Cardiac muscle cell (in vitro differentiated cells and primary cell): Measurements from ENCODE around the gene KYNU. TPM values are rescaled to one million over a fixed set of nuclear protein-coding genes. Genes with fewer than 3 reads are reported as not detected.
A peak's percentile ranks its signal among the peaks of the same experiment; 100 is the strongest.

ENCODE experiments used
- DNase-seq, 2 donors: peaks; one replicate each; pipeline versions ENCODE4 v3.0.0 to v3.0.0-alpha.2; 2010 to 2017; ENCODE audit warnings: low read depth in 1 of 2, low spot score in 1 of 2
- H3K27ac ChIP-seq: fragments of 200-600 bp; sonication (generic); 2 replicates; pipeline ENCODE4 v1.5.1; 2016
- H3K27me3 ChIP-seq: fragments of 200-600 bp; sonication (generic); 2 replicates; pipeline ENCODE4 v1.6.0; 2016; ENCODE audit warnings: control low read depth
- H3K36me3 ChIP-seq: fragments of 200-600 bp; sonication (generic); 2 replicates; pipeline ENCODE4 v1.5.1; 2016; ENCODE audit warnings: control low read depth
- H3K4me1 ChIP-seq: fragments of 200-600 bp; sonication (generic); 2 replicates; pipeline ENCODE4 v1.8.1; 2017; ENCODE audit warnings: low read depth, mild to moderate bottlenecking, mixed run types
- H3K4me3 ChIP-seq: fragments of 200-600 bp; sonication (generic); 2 replicates; pipeline ENCODE4 v1.5.1; 2016; ENCODE audit warnings: mild to moderate bottlenecking
- H3K9me3 ChIP-seq: fragments of 200-600 bp; sonication (generic); 2 replicates; pipeline ENCODE4 v1.5.1; 2017; ENCODE audit warnings: low read depth, mild to moderate bottlenecking, control low read depth
- polyA plus RNA-seq: library from polyadenylated mRNA; unstranded; fragments of >200 nt; fragmentation: Nextera tagmentation; extraction: Ambion mirVana; gene quantifications from 2 replicates; pipeline ENCODE4 v1.2.1, GENCODE V29; 2016
- total RNA-seq: library from RNA; depleted of rRNA; stranded (reverse); fragments of >200 nt; gene quantifications from 2 replicates; pipeline ENCODE4 v1.2.3, GENCODE V29; 2016
- TF ChIP-seq, protein P1 (sequence below): IDR thresholded peaks from 2 replicates; pipeline ENCODE4 v1.5.1; 2012; ENCODE audit warnings: low read depth, mild to moderate bottlenecking, low read length

Gene KYNU
- total and polyA plus RNA-seq, 2 experiments from 2014 or later = 0.12 to 0.24 TPM

- TF ChIP-seq, protein P1, sequence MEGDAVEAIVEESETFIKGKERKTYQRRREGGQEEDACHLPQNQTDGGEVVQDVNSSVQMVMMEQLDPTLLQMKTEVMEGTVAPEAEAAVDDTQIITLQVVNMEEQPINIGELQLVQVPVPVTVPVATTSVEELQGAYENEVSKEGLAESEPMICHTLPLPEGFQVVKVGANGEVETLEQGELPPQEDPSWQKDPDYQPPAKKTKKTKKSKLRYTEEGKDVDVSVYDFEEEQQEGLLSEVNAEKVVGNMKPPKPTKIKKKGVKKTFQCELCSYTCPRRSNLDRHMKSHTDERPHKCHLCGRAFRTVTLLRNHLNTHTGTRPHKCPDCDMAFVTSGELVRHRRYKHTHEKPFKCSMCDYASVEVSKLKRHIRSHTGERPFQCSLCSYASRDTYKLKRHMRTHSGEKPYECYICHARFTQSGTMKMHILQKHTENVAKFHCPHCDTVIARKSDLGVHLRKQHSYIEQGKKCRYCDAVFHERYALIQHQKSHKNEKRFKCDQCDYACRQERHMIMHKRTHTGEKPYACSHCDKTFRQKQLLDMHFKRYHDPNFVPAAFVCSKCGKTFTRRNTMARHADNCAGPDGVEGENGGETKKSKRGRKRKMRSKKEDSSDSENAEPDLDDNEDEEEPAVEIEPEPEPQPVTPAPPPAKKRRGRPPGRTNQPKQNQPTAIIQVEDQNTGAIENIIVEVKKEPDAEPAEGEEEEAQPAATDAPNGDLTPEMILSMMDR = no peak
- Histone ChIP-seq H3K9me3 (no peaks in the 10 kb centered on the region), H3K27ac (no peak overlapping the region), H3K4me3 (no peak overlapping the region), H3K27me3 (no peaks in the 10 kb centered on the region), H3K36me3 (no peaks in the 10 kb centered on the region), H3K4me1 (no peaks in the 10 kb centered on the region)
- DNase-seq = no peak
These were observed 105.7 kb downstream of the KYNU start for GRCh38 chr2:142983174-142983573.

- H3K36me3 ChIP-seq = no peaks in the 10 kb centered on the region
- TF ChIP-seq, protein P1 = no peak
- DNase-seq = no peak
- H3K27ac ChIP-seq = no peak overlapping the region
- H3K27me3 ChIP-seq = no peaks in the 10 kb centered on the region
- H3K4me3 ChIP-seq = no peak overlapping the region
- no peaks in the 10 kb centered on the region for H3K9me3 ChIP-seq
- no peaks in the 10 kb centered on the region for H3K4me1 ChIP-seq
These were observed 107.2 kb downstream of the KYNU start for GRCh38 chr2:142984657-142985056.

- Histone ChIP-seq H3K27me3 (no peaks in the 10 kb centered on the region), H3K4me1 (no peaks in the 10 kb centered on the region), H3K36me3 (no peaks in the 10 kb centered on the region), H3K9me3 (no peaks in the 10 kb centered on the region), H3K4me3 (no peak overlapping the region), H3K27ac (no peak overlapping the region)
- DNase-seq = no peak
- TF ChIP-seq, protein P1 = no peak
These were observed 109.6 kb downstream of the KYNU start for GRCh38 chr2:142987044-142987443.

DNA sequence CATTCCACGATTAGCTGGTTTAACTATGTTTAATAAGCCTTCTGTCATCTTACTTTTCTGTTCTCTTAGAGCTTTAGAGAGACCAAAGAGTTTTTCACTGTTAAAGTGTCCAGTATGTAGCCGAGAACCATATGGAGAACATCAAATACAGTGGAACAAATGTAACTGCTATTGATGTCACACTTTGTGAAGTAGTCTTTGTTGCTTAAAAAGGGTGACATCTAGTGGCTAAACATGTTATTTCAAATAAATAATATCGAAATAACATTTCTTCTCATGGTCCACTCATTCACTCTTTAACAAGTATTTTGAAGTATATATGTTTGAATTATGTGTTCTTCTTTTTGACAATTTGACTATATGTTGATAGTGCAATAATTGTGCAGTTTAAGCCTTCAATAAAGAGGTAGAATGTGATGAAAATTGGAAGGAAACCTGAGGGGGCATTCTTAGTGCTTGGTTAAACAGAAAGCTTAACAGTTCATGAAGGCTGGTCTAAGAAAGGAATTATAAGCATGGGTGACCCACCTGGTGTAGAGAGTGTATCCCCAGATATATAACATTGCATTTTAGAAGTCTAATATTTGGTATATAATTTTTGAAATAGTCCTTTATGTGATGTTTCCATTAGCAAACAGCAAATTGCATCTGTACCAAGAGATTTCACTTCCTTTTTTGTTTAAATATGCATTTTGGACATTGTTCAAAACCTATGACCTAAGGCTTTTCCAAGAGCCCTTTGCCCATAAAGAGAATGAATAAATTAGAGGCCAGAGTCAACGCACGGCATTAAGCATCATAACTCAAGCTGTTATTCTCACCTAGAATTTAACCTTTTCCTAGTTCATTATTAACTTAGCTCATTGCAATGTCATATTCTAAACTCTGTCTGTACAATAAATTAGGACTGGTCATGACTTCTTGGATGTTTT, 112.1 kb downstream of the KYNU start:
- no peaks in the 10 kb centered on the region for H3K9me3 ChIP-seq
- peak; percentile 57 to 73 for DNase-seq
- TF ChIP-seq, protein P1 = peak; percentile 49
- no peaks in the 10 kb centered on the region for H3K4me1 ChIP-seq
- H3K36me3 ChIP-seq = no peaks in the 10 kb centered on the region
- no peak overlapping the region for H3K4me3 ChIP-seq
- no peaks in the 10 kb centered on the region for H3K27me3 ChIP-seq
- H3K27ac ChIP-seq = no peak overlapping the region

- Histone ChIP-seq H3K4me3 (no peak overlapping the region), H3K27me3 (no peaks in the 10 kb centered on the region), H3K4me1 (no peaks in the 10 kb centered on the region), H3K27ac (no peak overlapping the region), H3K36me3 (no peaks in the 10 kb centered on the region), H3K9me3 (no peaks in the 10 kb centered on the region)
- TF ChIP-seq, protein P1 = no peak
- no peak for DNase-seq
These were observed 113.8 kb downstream of the KYNU start for GRCh38 chr2:142991295-142991694.
